T-helper 2 cell (primary cell): ENCODE data around the gene GKN1.

Experiments
- DNase-seq, 5 experiments: peaks; one replicate each; pipeline versions ENCODE4 v3.0.0 to v3.0.0-alpha.2; 2012 to 2022

Gene GKN1

DNA sequence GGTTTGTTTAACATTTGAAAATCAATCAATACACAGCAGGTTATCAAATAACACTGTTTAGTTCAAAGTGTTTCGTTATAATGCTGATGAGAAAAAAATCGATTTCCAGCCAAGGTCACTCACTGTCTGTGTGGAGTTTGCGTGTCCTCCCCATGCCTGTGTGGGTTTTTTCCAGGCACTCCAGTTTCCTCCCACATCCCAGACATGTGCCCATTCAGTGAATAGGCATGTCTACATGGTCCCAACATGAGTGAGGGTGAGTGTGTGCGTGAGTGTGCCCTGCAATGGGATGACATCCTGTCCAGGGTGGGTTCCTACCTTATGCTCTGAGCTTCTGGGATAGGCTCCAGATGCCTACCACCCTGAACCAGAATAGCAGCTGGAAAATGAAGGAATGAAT lies 13.1 kb upstream of the GKN1 start:
- no peak for DNase-seq

DNA sequence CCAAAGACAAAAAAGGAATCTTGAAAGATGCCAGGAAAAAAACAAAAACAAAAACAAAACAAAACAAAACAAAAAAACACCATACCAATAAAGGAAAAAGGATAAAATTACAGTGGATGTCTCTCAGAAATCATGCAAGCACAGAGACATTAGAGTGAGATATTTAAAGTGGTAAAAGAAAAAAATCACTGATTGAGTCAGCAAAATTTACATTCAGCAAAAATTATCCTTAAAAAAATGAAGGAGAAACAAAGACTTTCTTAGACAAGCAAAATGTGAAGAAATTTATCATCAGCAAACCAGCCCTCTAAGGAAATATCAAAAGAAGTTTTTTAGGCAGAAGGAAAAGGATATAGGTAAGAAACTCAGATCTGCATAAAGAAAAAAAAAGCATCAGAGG lies 10.2 kb upstream of the GKN1 start:
- DNase-seq = no peak

GRCh38 chr2:68968221-68968620 lies 6.2 kb upstream of the GKN1 start:
- DNase-seq = no peak

DNA sequence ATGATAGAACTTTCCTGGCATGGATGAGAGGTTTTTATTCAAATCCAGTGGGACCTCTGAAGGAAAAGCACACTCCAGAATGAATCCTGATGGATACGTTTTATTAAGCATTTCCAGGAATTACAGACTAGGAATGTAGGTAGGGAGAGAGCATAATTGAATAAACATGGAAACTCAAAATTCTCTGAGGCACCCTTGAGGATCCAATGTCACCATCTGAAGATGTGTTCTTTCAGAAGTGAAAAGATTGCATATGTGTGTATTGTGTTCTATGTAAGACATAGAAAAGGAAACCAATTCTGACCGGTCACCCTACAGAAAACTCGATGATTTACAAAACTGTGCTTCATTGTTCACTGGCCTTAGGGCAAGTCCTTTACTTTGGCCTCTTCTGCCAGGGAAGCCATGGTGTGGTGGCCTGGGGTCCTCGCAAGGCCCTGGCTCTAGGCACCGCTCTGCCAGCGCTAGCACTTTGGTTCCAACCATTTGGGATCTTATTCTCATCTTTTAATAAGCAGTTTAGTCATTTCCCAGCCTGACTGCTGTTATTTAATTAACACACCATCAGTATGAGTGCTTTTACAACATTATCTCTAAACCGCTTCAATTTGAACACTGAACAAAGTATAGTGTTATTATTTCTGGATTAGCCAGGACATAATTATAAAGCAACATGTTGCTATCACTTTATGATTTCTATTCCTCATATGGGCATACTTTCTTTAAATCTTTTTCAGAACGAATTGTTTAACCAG lies 4.5 kb upstream of the GKN1 start:
- no peak for DNase-seq

- no peak for DNase-seq
Observed at GRCh38 chr2:68970566-68971265, 3.7 kb upstream of the GKN1 start.

DNA sequence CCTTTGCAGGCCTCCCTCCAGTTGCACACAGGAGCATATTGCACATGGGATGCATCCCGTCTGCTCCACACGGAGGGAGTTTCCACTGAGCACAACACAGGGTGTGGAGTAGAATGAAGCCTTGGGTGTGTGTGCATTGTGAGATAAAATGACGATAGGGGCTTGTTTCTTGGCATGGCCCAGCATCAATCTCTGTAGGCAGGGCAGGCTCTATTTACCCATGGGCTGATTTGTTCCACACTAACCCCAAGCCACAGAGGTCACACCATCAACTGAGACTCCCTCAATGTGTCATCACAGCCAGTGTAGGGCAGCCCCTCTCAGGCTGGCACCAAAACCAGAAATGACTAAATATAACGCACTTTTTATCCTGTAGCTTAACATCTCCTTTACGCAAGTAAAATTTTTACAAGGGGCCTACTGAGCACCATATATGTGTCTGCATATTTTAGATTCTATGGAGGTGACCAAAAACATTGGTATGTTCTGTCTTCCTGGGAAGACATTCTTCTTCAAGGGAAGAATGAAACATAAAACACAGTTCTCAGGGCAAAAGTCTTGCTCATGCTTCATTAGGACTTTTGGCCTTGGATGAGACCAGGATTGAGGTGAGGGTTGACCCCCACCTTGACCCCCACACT lies 2.7 kb upstream of the GKN1 start:
- DNase-seq = peak in 1 of 5 experiments; percentile 13

- DNase-seq = no peak
Observed at GRCh38 chr2:68974946-68975665, 670 bp downstream of the GKN1 start.

DNA sequence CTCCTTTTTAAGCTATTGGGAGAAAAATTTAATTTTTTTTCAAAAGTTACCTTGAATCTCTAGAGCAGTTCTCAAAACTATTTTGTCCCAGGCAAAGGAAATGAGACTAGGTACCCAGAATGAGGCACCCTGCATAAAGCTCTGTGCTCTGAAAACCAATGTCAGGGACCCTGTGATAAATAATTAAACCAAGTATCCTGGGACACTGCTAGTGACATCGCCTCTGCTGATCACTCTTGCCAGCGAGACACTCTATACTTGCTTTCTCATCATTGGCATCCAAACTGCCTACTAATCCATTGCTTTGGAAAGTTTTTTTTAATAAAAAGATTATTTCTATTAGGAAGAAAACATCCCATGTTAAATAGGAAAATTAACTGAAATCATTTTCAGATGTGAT lies 1.4 kb downstream of the GKN1 start:
- no peak for DNase-seq

- DNase-seq = no peak
Observed at GRCh38 chr2:68977453-68977852, 3.0 kb downstream of the GKN1 start.

- DNase-seq = no peak
Observed at GRCh38 chr2:68978098-68978497, 3.7 kb downstream of the GKN1 start.

DNA sequence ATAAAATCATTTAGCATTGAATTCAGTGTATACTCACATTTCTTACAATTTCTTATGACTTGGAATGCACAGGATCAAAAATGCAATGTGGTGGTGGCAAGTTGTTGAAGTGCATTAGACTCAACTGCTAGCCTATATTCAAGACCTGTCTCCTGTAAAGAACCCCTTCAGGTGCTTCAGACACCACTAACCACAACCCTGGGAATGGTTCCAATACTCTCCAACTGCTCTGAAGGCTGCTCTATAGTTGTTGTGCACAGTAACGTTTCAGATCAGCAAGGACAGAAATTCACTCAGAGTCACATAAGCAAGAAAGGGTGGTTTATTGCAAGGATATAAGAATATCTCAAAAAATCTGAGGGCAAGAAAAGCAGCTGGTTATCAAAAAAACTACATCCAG lies 6.5 kb downstream of the GKN1 start:
- no peak for DNase-seq

- DNase-seq = no peak
Observed at GRCh38 chr2:68987021-68987503, 12.6 kb downstream of the GKN1 start.

- no peak for DNase-seq
Observed at GRCh38 chr2:68989035-68989434, 14.6 kb downstream of the GKN1 start.

DNA sequence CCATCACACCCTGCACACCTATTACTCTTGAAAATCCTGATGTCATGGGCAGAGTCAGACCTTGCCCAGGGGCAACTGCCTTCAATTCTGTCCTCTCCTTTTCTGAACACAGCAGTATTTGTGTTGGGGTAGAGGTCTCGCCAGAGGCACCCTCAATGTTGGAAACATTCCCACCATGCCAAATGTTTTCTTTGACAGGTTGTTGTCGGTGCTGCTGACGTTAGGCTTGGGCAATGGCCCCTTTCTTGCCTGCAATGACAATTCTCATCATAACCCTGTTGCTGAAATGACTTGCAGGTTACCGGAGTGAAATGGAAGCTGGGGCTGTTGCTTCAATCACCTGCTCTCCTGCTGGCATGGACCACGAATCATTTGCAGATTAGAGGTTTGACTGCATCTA lies 17.9 kb downstream of the GKN1 start:
- no peak for DNase-seq

DNA sequence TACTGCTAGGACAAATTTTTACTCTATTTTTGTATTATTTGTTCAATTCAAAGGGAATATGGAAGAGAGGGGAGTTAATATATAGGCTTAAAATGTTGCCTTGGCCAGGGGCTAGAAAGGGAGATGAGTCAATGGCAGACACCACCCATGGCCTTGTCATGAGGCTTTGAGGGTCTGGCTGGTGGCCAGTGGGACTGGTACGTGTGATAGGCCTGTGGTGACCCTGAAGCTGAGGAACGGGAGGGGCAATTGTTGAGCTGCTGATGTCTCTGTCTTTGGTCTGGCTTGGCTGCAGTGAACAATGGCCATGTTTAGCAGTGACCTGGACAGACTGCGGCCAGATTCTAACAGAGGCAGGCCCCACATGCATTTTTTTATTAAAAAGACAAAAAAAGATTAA lies 18.5 kb downstream of the GKN1 start:
- DNase-seq = no peak

- DNase-seq = no peak
Observed at GRCh38 chr2:68993660-68994059, 19.2 kb downstream of the GKN1 start.

- no peak for DNase-seq
Observed at GRCh38 chr2:68994864-68995263, 20.4 kb downstream of the GKN1 start.

DNA sequence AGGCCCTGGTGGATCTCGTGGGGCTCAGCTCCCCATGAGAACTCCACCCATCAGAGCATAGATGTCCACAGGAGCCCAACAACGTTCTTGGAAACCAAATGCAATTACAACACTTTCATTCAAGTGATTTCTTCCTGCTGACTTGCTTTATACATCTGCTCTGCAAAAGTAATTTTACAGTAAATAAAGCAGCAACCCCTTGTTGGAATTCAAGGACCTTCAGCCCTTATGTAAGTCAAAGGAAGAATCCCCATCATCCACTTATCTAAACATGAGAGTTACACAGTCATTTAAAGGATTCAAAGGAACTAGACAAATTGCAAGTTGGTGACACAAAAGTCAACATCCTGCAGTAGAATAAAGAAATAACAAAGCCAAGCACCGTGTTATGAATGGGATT lies 21.5 kb downstream of the GKN1 start:
- DNase-seq = no peak

DNA sequence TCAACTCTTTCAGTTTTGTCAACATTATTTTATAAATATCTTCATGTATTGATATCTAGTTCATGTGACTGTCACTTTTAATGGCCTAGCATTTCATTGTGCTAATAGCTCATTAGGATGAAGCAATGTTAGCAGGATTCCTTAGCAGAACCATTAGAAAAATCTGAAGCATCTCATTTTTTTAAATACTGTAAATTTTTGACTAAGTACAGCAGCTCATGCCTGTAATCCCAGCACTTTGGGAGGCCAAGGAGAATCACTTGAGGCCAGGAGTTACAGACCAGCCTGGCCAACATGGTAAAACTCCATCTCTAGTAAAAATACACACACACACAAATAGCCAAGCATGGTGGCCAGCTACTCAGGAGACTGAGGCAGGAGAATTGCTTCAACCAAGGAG lies 23.0 kb downstream of the GKN1 start:
- DNase-seq = no peak

DNA sequence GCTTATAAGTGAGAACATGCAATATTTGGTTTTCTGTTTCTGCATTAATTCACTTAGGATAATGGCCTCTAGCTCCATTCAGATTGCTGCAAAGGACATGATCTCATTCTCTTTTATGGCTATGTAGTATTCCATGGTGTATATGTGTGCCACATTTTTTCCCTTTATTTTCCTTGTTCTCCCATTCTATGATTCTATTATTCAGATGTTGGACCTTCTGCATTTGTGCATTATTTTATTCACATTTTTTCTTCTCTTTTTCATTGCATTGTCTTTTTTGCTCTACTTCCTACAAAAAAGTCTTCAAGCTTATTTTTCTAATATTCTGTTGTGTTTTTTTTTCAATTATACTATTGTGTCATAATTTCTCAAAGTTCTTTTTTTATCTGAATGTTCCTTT lies 27.4 kb downstream of the GKN1 start:
- no peak for DNase-seq

GRCh38 chr2:69003731-69004130 lies 29.3 kb downstream of the GKN1 start:
- no peak for DNase-seq

DNA sequence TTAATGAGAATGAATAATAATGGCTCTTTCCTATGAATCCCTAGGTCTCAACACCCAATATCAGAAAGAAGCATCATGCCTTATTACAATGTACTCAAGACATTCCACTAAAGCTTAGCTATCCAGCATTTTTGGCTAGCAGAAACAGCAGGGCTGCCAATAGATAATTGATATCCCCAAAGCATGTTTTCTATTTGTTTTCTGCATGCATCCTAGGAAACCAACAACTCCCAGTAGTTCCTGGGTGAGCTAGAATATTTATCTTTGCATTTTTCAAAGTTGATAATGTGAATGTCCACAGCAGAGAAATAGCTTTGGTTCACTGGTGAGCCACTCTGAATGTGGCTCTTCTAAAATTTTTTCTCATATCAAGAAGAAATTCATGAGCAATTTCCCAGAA lies 32.7 kb downstream of the GKN1 start:
- no peak for DNase-seq

DNA sequence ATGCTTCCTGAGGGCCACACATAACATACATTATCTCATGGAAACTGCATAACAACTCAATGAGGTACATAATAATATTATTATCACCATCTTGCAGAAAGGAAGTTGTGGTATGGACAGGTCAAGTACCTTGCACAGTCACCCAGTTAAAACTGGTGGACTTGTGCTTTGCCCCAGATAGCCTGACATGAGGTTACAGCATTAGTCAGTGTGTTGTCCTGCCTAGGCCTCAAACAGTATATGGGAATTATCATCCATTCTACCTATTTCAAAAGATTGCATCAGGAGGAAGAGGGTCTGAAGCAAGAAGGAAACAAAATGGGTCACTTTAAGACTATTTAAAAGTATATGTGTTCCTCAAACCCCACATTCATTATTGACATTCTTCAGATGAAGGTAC lies 33.2 kb downstream of the GKN1 start:
- no peak for DNase-seq
